Activated naive CD4-positive, alpha-beta T cell treated with anti-CD3 and anti-CD28 coated beads, Interleukin-2, amount 50 U/mL, for 24 hours (primary cell): ENCODE data around the gene TAS2R13.

Experiments used
- H3K27ac Mint-ChIP-seq: one replicate; pipeline ENCODE4 v1.8.0; 2021; ENCODE audit warnings: mild to moderate bottlenecking, mixed read lengths
- H3K27me3 Mint-ChIP-seq: one replicate; pipeline ENCODE4 v1.8.0; 2021; ENCODE audit warnings: mixed read lengths
- H3K36me3 Mint-ChIP-seq: one replicate; pipeline ENCODE4 v1.8.0; 2021; ENCODE audit warnings: mixed read lengths
- H3K4me1 Mint-ChIP-seq: one replicate; pipeline ENCODE4 v1.8.0; 2021; ENCODE audit warnings: mixed read lengths
- H3K4me3 Mint-ChIP-seq: one replicate; pipeline ENCODE4 v1.8.0; 2021; ENCODE audit warnings: mild to moderate bottlenecking, mixed read lengths
- H3K9me3 Mint-ChIP-seq: one replicate; pipeline ENCODE4 v1.8.0; 2021; ENCODE audit warnings: mixed read lengths

Gene TAS2R13

GRCh38 chr12:10900972-10901371, 8.4 kb downstream of the TAS2R13 start:
- peaks cover 29% of the 10 kb centered on the region for H3K9me3 Mint-ChIP-seq
- no peak overlapping the region for H3K4me3 Mint-ChIP-seq
- H3K27ac Mint-ChIP-seq, result no peak overlapping the region
- H3K27me3 Mint-ChIP-seq, result no peaks in the 10 kb centered on the region
- peaks cover 38% of the 10 kb centered on the region for H3K36me3 Mint-ChIP-seq
- no peaks in the 10 kb centered on the region for H3K4me1 Mint-ChIP-seq

GRCh38 chr12:10900530-10900929, 8.8 kb downstream of the TAS2R13 start:
- Mint-ChIP-seq H3K27me3 (no peaks in the 10 kb centered on the region), H3K4me1 (no peaks in the 10 kb centered on the region), H3K36me3 (peaks cover 33% of the 10 kb centered on the region), H3K27ac (no peak overlapping the region), H3K9me3 (peaks cover 29% of the 10 kb centered on the region), H3K4me3 (no peak overlapping the region)

DNA sequence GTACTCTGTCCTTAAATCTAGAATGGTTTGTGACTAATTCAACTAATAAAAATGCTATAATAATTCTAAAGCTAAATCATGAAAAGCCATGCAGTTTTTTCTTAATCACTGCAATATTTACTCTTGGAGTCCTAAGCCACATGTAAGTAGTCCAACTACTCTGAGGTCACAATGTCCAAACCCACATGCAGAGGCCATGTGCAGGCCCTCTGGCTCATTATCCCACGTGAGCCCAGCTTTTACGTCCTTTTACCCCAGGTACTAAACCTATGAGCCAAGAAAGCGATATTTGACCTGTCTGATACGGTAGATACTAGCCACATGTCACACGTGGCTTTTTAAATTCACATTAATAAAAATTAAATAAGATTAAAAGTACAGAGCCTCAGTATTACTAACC, 12.5 kb downstream of the TAS2R13 start:
- Mint-ChIP-seq H3K27ac (no peak overlapping the region), H3K4me1 (no peaks in the 10 kb centered on the region), H3K9me3 (peaks cover 8% of the 10 kb centered on the region), H3K27me3 (no peaks in the 10 kb centered on the region), H3K4me3 (no peak overlapping the region), H3K36me3 (peaks cover 29% of the 10 kb centered on the region)

DNA sequence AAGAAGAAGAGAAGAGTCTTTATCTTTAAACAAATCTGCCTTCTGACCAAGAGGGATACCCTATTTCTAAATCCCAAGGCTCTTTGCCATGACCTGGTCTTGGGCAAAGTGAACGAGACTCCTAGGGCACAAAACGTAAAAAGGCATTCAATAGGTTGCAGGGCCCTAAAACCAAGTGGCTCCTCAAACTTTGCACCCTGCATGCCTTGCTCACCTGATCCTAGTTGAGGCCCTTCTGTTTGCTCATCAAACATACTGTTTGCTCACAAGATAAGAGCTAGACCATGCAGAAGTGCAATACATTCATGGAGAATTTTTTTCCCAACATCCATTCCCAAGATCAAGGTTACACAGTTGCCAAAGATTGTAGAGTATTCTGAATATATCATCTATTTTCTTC, 17.4 kb downstream of the TAS2R13 start:
- H3K27ac Mint-ChIP-seq, result no peak overlapping the region
- H3K36me3 Mint-ChIP-seq, result peaks cover 30% of the 10 kb centered on the region
- no peak overlapping the region for H3K4me3 Mint-ChIP-seq
- H3K9me3 Mint-ChIP-seq, result no peaks in the 10 kb centered on the region
- no peaks in the 10 kb centered on the region for H3K4me1 Mint-ChIP-seq
- H3K27me3 Mint-ChIP-seq, result no peaks in the 10 kb centered on the region

DNA sequence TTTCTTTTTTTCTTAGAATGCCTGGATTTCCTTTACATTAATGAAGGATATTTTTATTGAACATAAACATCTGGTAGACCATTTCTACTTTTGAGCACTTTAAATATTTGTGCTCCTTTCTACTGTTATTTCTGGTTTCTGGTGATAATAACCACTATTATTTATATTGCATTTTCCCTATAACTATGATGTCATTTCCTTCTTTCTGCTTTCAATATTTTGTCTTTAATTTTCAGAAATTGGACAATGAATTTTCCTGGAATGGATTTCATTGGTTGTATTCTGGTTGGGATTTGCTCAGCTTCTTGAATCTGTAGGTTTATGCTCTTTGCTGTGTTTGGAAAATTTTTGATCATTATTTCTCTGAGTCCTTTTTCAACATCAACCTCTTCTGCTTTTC, 20.1 kb downstream of the TAS2R13 start:
- no peaks in the 10 kb centered on the region for H3K4me1 Mint-ChIP-seq
- H3K27me3 Mint-ChIP-seq, result no peaks in the 10 kb centered on the region
- no peak overlapping the region for H3K4me3 Mint-ChIP-seq
- no peaks in the 10 kb centered on the region for H3K9me3 Mint-ChIP-seq
- no peak overlapping the region for H3K27ac Mint-ChIP-seq
- peaks cover 24% of the 10 kb centered on the region for H3K36me3 Mint-ChIP-seq

GRCh38 chr12:10884086-10884725, 25.2 kb downstream of the TAS2R13 start, which contains the start of gene PRH1:
Gene PRH1, minus strand, starts transcription at chr12:10884255. Its CDS starts 38 bp downstream, at chr12:10884217.
- Mint-ChIP-seq H3K4me3 (no peak within 1 kb of the TSS), H3K9me3 (no peaks in the 10 kb centered on the region), H3K36me3 (peaks cover 28% of the 10 kb centered on the region), H3K4me1 (no peaks in the 10 kb centered on the region), H3K27me3 (no peaks in the 10 kb centered on the region), H3K27ac (peak within 1 kb of the TSS; percentile 12)

- Mint-ChIP-seq H3K9me3 (peaks cover 31% of the 10 kb centered on the region), H3K36me3 (peaks cover 48% of the 10 kb centered on the region), H3K27me3 (no peaks in the 10 kb centered on the region), H3K4me3 (no peak overlapping the region), H3K4me1 (no peaks in the 10 kb centered on the region), H3K27ac (no peak overlapping the region)
These were observed 36.0 kb downstream of the TAS2R13 start for GRCh38 chr12:10873378-10873777.

- H3K9me3 Mint-ChIP-seq, result peaks cover 25% of the 10 kb centered on the region
- H3K27me3 Mint-ChIP-seq, result no peaks in the 10 kb centered on the region
- H3K4me3 Mint-ChIP-seq, result no peak overlapping the region
- no peak overlapping the region for H3K27ac Mint-ChIP-seq
- peaks cover 69% of the 10 kb centered on the region for H3K36me3 Mint-ChIP-seq
- H3K4me1 Mint-ChIP-seq, result no peaks in the 10 kb centered on the region
These were observed 42.0 kb downstream of the TAS2R13 start for GRCh38 chr12:10867381-10867780.

DNA sequence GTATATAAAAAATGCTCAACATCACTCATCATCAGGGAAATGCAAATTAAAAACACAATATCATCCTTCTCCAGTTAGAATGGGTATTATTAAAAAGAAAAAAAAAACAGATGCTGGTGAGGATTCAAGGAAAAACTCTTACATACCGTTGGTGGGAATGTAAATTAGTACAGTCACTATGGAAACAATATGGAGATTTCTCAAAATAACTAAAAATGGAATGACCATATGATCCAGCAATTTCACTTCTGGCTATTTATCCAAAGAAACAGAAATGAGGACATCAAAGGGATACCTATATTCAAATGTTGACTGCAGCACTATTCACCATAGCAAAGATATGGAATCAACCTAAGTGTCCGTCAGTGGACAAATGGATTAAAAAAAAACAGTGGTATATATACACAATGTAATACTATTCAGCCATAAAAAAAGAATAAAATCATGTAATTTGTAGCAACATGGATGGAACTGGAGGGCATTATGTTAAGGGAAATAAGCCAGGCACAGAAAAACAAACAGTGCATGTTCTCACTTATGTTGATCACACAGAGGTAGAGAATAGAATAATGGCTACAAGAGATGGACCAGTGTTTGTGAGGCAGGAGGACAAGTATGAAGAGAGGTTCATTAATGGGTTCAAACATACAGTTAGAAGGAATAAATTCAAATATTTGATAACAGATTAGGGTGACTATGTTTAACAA, 45.7 kb downstream of the TAS2R13 start:
- Mint-ChIP-seq H3K4me1 (peaks cover 4% of the 10 kb centered on the region), H3K27ac (no peak overlapping the region), H3K4me3 (no peak overlapping the region), H3K9me3 (peaks cover 42% of the 10 kb centered on the region), H3K27me3 (no peaks in the 10 kb centered on the region), H3K36me3 (peaks cover 85% of the 10 kb centered on the region)

DNA sequence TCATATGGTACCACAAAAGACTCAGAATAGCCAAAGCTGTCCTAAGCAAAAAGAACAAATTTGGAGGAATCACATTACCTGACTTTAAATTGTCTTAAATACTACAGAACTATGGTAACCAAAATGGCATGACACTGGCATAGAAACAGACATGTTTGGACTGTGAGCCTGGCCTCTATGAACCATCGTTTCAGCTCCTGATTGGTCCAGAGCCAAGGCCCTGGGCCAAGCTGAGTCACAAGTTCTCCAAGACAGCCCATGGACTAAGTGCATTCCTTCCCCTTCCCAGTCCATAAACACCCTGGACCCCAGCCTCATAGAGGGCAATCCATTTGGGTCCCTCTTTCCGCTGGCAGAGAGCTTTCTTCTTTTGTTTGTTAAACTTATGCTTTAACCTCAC, 48.0 kb downstream of the TAS2R13 start:
- Mint-ChIP-seq H3K27me3 (no peaks in the 10 kb centered on the region), H3K4me1 (peaks cover 4% of the 10 kb centered on the region), H3K9me3 (peaks cover 57% of the 10 kb centered on the region), H3K36me3 (peaks cover 90% of the 10 kb centered on the region), H3K27ac (no peak overlapping the region), H3K4me3 (no peak overlapping the region)
